Stimulated activated CD4-positive, alpha-beta T cell treated with anti-CD3 and anti-CD28 coated beads, Interleukin-12 subunit alpha, Interleukin-12 subunit beta, amount 100 ng/mL, for 48 hours (primary cell): Measurements from ENCODE around the gene ZNF792.
"Not testable (repeated sequence)": the region's sequence is repeated elsewhere in the genome, so short reads cannot be mapped to it uniquely, and the experiment has no call there.

Source experiments
- DNase-seq, 3 donors: peaks; one replicate each; pipeline ENCODE4 v3.0.0-alpha.2; 2020; ENCODE audit warnings: low read depth in 2 of 3, low spot score in 1 of 3

ZNF792 gene

DNA sequence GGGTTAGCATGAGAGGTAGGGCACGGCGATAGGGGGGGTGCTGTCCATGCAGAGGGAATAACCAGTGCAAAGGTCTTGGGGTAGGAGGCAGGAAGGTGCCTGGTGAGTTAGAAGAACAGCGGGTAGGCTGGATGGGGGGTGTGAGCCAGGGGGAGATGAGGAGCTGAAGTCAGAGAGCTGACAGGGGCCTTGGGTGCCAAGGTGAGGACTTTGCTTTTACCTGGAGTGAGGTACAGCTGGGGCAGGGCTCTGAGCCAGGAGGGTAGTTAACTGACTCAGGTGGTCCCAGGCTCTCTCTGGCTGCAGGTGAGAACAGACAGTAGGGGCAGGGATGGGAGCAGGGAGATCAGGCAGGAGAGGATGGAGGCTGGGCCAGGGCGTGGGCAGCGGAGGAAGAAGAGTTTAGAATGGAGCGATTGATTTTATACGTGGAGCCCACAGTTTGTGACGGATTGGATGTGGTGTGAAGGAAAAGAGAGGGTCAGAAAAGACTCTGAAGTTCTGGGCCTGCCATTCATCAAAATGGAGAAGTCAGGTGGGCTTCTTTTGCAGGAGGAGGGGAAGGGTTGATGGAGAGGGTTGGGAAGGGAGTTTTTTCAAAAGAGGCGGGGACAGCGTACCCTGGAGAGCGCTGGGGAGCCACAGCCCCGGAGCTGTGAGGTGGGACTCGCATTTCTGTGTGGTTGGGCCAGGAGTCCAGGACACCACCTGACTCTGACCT lies 34.9 kb upstream of the ZNF792 start:
- no peak for DNase-seq

DNA sequence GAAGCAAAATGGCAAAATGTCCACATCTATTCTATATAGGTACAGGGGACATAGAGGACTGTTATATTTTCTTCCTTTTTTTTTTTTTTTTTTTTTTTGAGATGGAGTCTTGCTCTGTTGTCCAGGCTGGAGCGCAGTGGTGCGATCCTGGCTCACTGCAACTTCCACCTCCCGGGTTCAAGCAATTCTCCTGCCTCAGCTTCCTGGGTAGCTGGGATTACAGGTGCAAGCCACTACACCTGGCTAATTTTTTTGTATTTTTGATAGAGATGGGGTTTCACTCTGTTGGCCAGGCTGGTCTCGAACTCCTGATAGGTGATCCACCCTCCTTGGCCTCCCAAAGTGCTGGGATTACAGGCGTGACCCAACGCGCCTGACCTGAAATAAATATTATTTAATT lies 34.2 kb upstream of the ZNF792 start:
- not testable (repeated sequence) for DNase-seq

DNA sequence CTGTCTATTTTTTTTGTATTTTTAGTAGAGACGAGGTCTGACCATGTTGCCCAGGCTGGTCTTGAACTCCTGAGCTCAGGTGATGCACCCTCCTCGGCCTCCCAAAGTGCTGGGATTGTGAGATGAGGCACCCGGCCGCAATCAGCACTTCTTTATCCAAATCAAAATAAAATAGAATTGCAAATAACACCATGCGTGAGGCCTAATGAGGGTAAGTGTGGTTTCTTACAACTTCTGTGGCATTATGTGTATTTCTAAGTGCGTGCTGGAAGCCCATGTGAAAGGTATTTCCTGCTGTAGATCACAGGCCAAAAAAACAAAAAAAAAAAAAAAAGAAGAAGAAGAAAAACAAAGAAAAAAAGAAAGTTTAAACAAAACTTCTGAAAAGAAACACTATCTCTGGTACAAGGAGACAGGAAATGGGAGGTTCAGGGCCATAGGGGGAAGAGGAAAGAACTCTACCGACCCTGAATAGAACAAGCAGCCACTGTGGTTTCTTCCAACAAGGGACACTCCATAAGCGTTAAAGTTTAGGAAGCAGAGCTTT lies 33.1 kb upstream of the ZNF792 start:
- no peak for DNase-seq

DNA sequence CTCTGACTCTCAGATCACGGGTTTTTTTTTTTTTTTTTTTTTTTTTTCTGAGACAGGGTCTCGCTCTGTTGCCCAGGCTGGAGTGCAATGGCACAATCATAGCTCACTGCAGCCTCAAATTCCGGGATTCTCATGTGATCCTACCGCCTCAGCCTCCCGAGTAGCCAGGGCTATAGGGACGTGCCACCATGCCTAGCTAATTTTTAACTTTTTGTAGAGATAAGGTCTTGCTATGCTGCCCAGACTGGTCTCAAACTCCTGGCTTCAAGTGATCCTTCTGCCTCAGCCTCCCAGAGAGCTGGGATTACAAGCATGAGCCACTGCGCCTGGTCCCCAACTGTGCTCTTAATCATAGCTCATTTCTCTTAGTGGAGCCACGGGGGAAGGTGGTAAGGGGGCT lies 31.5 kb upstream of the ZNF792 start:
- no peak for DNase-seq

DNA sequence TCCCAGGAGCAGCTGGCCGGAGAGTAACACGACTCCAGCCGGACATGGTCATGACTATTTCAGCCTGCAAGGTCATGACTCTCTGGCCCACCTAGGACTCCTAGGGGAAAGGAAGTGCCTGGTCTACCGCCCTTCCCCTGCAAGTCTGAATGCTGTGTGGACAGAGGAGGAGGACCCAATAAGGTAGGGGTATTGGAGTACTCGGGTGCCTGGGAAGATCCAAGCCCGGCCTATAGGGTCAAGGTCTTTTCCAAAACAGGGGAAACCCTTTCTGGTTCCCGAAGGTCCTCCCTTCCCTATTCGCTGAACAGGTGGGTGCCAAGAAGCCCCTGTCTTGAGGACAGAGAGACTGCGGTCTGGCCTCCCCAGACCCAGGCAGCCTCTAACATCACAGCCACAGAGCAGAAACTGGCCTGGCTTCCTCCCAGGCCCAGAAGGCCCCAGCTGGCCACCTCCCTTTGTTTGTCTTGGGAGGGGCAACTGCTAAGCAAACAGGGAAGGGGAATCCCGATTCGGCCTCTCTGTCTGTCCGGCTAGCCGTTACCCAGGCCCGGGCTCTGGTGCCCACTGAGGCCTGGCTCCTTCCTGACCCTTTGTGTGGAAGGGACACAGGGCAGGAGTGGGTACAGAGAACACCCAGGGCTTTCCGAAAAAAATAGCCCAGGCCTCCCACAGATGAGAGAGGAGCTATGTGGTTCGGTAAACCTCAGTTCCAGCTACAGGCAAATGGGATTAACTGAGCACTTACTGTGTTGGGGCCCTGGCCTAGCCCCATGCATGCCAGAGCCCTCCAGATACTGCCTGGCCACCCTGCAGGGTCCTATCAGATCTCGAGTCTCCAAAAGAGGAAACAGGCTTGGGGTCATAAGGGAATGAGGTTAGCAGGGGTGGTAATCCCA lies 30.9 kb upstream of the ZNF792 start:
- DNase-seq: no peak

DNA sequence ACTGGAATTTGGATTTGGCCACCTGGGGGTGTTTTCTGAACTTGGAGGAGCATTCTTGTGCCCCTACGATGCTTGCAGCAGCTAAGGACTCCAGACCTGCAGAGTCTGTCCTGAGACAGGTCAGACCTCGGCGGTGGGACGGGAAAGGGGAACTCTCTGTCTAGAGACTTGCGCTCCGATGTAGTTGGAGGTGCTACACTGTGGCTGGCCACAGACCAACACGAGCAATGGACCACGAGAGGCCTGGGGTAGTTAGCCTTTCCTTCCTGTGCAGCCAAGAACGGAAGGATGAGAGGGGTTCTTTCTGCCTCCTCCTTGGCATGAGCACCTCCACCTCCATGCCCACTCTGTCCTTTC lies 30.2 kb upstream of the ZNF792 start:
- DNase-seq: no peak

DNA sequence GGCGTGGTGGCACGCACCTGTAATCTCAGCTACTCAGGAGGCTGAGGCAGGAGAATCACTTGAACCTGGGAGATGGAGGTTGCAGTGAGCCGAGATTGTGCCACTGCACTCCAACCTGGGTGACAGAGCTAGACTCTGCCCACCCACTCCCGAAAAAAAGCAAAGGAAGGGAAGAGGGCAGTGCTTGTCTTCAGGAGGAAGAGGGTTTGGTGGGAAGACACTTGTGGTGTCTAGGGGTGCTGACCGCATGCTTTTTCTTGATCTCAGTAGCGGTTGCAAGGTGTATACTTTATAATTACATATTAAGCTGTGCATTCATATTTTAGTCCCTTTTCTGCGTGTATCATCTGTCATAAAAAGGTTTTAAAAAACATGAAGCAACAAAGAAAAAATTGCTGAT lies 28.6 kb upstream of the ZNF792 start:
- DNase-seq: not testable (repeated sequence)

DNA sequence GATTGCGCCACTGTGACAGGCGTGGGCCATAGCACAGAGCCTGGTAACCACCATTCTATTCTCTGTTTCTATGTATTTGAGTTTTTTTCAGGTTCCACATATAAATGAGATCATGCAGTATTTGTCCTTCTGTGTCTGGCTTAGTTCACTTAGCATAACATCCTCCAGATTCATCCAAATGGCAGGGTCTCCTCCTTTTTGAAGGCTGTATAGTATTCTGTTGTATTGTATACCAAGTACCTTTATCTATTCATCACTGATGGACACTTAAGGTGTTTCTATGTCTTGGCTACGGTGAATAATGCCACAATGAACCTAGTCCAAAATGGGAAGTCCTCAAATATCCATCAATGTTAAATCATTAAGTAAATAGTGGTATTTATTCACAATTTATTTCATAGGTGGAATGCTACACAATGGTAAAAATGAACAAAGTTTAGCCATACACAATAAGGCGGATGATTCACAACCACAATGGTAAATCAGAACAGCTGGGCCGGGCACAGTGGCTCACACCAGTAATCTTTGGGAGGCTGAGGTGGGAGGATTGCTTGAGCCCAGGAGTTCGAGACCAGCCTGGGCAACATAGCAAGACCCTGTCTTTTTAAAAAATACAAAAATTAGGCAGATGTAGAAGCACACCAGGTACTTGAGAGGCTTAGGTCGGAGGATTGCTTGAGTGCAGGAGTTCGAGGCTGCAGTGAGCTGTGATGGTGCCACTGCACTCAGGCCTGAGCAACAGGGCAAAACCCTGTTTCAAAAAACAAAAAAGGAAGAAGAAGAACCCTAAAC lies 27.7 kb upstream of the ZNF792 start:
- DNase-seq: no peak

DNA sequence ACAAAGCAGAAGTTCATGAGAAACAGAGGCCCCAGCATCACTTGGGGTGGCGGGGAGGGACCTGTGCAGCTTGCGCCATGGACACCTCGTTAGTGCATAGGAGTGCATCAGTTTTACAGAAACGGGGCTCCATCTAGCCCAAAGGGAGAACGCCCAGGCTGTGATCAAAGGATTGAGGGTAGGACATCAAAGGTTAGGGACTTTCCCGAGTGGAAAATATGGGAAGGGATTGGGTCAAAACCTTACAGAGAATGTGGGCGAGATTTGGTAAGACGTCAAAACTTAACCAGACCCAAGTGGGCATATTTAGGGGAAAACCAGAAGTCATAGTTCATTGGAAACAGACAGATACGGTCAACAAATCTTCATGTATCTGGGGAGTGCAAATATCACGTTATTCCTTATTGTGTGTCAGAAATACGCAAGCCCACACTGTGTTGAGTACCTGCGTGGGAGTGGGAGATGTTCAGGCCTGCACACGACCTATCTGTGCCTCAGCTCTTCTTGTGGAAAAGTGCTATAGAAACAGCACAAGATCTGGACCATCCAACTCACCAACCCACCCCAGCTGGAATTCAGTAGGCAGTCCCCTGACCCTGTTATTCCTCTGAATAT lies 26.7 kb upstream of the ZNF792 start:
- DNase-seq: peak; percentile 54 to 70 (median 65)

DNA sequence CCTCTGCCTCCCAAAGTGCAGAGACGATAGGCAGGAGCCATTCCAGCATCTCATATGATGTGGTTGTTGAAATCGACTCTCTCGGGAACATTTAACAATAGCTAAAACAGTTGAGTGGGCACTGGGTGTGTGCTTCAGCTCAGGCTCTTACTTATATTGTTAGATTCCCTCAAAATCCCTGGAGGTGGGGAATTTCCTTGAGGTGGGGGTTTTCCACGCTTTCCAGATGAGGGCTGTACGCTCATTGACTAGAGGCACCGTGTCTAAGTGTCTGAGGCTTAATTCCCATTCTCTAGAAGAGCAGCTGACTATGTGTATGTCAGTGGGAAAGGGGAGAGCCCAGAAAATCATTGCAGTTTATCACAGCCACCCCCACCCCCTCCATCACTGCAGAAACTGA lies 25.3 kb upstream of the ZNF792 start:
- no peak for DNase-seq

DNA sequence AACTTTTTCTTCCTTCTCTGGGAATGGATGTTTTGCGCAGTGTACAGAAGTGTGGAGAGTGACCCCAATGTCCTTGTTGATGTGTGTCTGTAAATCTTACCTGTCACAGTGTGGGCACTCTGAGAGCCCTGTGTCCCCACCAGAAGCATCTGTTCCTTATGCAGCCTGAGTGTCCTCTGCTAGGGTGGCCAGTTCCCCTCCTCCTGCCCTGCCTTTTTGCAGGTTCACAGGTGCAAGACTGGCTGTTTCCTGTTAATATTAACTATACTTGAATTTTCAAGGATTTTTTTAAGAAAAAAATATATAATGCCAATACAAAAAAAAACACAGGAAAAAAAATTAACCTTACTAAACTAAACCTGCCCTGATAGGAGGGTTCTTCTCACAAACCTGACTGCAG lies 24.1 kb upstream of the ZNF792 start:
- no peak for DNase-seq

DNA sequence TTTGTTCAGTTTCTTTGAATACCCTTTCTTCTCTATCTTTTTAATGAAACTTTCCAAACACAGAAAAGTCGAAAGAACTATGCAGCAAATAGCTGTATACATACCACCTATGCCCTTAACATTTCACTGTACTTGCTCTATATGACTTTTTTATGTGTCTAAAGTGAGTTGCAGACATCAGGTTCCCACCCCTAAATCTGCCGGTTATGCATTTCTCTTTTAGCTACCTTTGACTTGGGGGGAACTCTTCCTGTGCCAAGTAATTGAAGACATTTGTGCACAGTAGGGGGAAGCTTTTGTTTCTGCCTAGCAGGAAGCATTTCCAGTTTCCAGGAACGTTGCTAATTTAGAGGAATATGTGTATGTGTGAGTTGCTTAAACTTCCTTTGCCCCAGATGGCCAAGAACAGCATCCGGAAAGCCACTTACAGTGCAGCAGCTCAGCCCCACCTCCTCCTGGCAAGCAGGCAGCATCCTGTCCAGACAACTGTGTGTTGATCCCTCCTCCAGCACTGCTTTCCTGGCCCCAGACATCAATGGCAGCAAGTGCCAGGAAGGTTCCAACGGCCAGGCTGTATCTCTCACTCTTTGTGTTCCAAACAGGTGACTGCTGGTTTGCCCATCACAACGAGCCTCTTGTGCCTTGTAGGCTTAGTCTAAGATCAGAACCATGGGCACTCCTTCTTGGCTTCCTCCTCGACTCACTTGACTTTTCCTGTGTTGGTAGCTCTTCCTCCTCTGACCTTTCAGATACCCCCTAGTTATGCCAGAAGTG lies 21.4 kb upstream of the ZNF792 start:
- no peak for DNase-seq

DNA sequence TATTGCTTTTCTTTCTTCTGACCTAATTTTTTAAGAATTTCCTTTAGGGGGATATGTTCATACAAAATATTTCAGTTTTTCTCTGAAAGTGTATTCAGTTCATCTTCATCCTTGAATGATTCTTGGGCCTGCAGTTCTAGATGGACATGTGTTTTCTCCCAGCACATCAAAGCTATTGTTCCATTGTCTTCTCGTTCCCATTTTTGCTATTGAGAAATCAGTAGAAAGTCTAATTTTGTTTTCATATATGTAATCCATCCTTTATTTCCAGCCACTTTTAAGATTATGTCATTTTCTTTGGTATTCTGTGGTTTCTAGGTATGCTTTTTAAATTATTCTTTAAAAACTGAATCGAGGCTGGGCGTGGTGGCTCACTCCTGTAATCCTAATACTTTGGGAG lies 20.3 kb upstream of the ZNF792 start:
- no peak for DNase-seq

DNA sequence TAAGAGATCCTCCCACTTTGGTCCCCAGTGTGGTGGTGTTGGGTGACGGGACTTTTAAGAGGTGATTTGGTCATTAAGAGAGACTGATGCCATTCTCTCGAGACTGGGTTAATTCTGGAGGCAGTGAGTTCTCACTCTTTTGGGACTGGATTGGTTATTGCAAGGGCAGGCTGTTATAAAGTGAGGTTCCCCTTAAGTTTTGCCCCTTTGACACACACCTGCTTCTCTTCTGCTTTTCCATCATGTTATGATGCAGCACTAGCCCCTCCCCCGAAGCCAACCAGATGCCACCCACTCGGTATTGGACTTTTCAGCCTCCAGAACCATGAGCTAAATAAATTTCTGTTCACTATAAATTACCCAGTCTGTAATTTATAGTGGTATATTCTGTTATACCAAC lies 19.8 kb upstream of the ZNF792 start:
- DNase-seq: no peak

DNA sequence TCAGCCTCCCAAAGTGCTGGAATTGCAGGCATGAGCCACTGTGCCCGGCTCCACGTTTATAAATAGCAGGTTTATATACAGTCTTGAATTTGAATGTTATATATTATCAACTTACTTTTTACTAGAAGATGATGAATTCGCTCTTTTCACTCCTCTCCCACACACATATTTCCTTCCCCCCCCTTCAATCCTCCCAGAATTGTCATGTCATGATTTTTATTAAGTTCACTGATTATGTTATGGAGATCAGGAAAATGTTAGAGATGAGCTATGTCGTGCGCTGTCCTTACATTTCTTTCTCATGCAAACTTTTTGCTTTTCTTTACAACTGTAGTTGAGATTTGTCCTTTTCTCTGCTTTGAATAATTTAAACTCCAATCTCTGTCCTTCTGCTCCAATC lies 18.2 kb upstream of the ZNF792 start:
- no peak for DNase-seq

DNA sequence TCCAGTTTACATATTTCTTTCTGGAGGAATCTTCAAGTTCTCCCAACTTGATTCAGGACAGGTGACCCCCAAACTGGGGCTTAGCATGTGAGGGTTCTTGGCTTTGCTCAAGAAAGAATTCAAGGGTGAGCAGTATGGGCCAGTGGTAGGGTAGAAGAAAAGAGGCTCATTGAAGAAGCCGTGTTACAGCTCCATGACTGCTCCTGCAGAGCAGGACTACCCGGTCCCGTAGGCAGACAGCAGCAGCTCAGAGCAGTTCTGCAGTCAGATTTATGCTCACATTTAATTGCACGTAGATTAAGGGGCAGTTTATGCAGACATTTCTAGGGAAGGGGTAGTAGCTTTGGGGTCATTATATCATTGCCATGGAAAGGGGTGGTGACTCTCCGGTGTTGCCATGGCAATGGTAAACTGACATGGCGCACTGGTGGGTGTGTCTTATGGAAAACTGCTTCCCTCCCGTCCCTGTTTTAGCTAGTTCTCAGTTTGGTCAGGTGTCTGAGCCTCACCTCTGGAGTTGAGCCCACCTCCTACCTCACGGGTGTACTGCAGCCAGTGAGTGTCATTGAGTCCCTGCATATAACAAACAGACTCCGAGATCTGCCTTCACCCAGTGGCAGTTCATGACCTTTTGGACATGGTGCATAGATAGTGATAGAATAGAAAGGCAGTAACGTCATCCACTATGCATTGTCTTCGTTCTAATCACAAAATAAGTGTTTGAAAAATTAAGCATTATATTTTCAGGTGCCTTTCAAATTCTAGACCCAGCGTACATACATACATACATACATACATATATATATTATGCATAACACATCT lies 16.0 kb upstream of the ZNF792 start:
- DNase-seq: no peak

DNA sequence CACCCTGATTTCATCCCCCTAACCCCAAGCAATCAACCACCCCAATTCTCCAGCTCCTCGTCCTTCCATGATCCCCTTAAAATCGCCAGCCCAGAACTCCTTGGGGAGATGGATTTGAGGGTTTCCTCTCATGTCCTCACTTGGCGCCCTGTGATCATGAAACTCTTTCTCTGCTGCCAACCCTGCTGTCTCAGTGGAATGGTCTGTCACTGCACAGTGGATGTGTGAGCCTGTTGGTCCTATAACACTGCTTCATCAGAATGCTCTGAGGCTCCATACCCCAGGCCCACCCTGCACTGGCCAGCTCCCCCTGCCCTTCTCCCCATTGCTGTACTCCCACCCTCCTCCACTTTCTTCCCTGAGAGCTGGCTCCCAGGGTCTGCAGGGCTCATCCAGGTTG lies 12.6 kb upstream of the ZNF792 start:
- DNase-seq: no peak

DNA sequence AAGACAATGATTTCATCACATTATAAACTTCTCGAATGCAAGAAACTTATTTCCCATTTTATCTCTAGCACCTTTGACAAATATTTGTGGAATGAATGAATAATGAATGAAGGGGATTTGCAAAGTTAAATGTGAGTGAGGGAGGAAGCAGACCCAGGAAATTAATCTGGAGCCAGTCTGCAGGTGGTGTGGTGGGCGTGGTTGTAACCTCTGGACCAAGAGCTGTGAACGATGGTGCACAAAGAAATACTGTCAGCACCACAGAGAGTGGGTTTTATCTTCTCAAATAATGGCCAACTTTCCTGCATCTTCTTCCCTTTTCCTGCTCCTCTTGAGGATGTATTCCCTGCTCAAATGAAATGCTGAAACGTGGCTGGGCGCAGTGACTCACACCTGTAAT lies 11.0 kb upstream of the ZNF792 start:
- DNase-seq: no peak

DNA sequence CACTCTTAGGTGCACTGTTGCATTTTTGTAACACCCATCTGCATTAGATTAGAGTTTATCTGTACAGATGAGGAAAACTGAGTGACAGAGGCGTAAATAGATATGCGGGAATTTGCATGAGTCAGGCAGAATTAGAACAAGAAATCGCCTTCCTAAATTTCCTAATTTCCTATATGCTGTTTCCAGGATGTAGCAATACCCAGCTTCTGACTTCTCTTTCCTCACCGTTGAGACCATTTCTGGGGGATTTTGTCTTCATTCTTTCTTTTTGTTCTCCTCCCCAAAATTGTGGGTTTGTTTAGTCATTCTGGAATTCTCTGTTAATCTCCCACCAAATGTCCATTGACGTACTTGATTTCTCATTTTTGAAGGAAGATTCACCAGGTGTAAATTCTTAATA lies 10.6 kb upstream of the ZNF792 start:
- DNase-seq: no peak
